Prostate gland (tissue), 2 donors: Measurements from ENCODE around the gene RRP1B.

Experiments
- CTCF ChIP-seq, 4 experiments: fragments of 200-600 bp in 2 of 4; fragments of 450-650 bp in 2 of 4; sonication (generic) in 2 of 4; IDR thresholded peaks; 1 replicate in 3 of 4; 2 replicates in 1 of 4; pipeline ENCODE4 v1.5.1; 2016 to 2019; ENCODE audit warnings: antibody characterized with exemption in 4 of 4, mild to moderate bottlenecking in 2 of 4, moderate library complexity in 2 of 4
- POLR2A ChIP-seq: fragments of 450-650 bp; IDR thresholded peaks from one replicate; pipeline ENCODE4 v1.6.1; 2016; ENCODE audit warnings: antibody characterized with exemption, mild to moderate bottlenecking
- POLR2AphosphoS5 ChIP-seq: sonication (generic); formaldehyde crosslinking; IDR thresholded peaks from one replicate; pipeline ENCODE4 v1.6.1; 2017; ENCODE audit warnings: antibody characterized with exemption

DNA sequence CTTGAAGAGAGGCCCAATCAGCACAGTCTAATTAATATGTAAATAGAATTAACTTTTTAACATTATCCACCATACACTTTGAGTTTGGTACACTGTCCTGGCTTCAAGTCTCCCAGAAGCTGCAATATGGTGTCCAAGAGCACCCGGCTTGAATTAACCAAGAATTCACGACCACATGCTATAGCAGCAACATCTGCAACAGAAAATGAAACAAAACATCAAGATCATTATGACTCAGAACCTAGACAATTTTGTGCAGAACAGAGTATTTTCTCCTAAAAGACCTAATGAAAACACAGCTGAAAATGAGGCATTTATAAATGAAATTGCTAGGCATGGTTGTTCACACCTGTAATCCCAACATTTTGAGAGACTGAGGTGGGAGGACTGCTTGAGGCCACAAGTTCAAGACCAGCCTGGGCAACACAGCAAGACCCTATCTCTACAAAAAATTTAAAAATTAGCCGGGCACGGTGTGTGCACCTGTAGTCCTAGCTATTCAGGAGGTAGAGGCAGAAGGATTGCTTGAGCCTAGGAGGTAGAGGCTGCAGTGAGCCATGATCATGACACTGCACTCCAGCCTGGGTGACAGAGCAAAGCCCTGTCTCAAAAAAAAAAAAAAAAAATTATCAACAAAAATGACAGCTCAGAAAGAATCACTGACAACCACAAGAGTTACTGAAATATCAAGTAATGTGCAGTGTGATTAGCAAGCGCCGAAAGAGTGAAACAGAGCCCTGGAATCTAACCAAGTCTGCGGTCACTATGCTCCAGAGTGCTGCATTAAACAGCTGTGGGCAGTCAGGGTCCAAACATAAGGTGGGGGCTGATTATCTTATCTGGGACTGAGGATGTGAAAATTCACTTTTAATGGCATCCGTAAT, 45.4 kb upstream of the RRP1B start:
- TF ChIP-seq CTCF (IDR thresholded peaks at IDR 0.05): no peak
- TF ChIP-seq POLR2AphosphoS5: no peak
- no peak for TF ChIP-seq POLR2A
